Peyer's patch (tissue), 4 donors: ENCODE results near the gene NRAS. TPM values are rescaled to one million over a fixed set of nuclear protein-coding genes. Genes with fewer than 3 reads are reported as not detected.

ENCODE experiments used
- DNase-seq, 3 donors: peaks; one replicate each; pipeline ENCODE4 v3.0.0-alpha.2; 2017 to 2019
- H3K27ac ChIP-seq, 4 donors: fragments of 200-600 bp; sonication (generic); one replicate each; pipeline ENCODE4 v1.5.1; 2016 to 2019
- H3K27me3 ChIP-seq, 2 donors: fragments of 200-600 bp; sonication (generic); one replicate each; pipeline ENCODE4 v1.5.1; 2019
- H3K36me3 ChIP-seq, 3 donors: fragments of 200-600 bp; sonication (generic); one replicate each; pipeline ENCODE4 v1.5.1; 2016 to 2019
- H3K4me1 ChIP-seq, 4 donors: fragments of 200-600 bp; sonication (generic); one replicate each; pipeline ENCODE4 v1.5.1; 2016 to 2019
- H3K4me3 ChIP-seq, 4 donors: fragments of 200-600 bp; sonication (generic); 1 replicate in 3 of 4; 2 replicates in 1 of 4; pipeline ENCODE4 v1.5.1; 2016 to 2019; ENCODE audit warnings: mild to moderate bottlenecking in 1 of 4
- H3K9me3 ChIP-seq, 4 donors: fragments of 200-600 bp; sonication (generic); one replicate each; pipeline ENCODE4 v1.5.1; 2016 to 2019; ENCODE audit warnings: mild to moderate bottlenecking in 1 of 4
- CTCF ChIP-seq, 6 experiments: fragments of 450-650 bp in 4 of 6; fragments of 200-600 bp in 2 of 6; sonication (generic) in 1 of 6; IDR thresholded peaks; one replicate each; pipeline ENCODE4 v1.5.1; 2017 to 2019; ENCODE audit warnings: antibody characterized with exemption in 6 of 6, mild to moderate bottlenecking in 3 of 6, moderate library complexity in 1 of 6
- POLR2A ChIP-seq, 2 donors: fragments of 450-650 bp; IDR thresholded peaks; one replicate each; pipeline ENCODE4 v1.5.1; 2017; ENCODE audit warnings: antibody characterized with exemption in 2 of 2, mild to moderate bottlenecking in 2 of 2, moderate library complexity in 2 of 2
- total RNA-seq, 4 donors: library from RNA; depleted of rRNA; stranded (reverse); fragments of >200 nt; gene quantifications; one replicate each; pipeline ENCODE4 v1.1.0, GENCODE V29; 2016

Gene NRAS
- 10 to 100 TPM; 26.4 to 44.0 (median 29.7) TPM for total RNA-seq

- TF ChIP-seq POLR2A (IDR thresholded peaks at IDR 0.05) (peak; percentile 51 to 61), CTCF (IDR thresholded peaks at IDR 0.05) (no peak)
- H3K36me3 ChIP-seq, result peaks cover 0 to 63% (median 0%) of the 10 kb centered on the region in 3 donors
- peaks cover 0 to 33% (median 2%) of the 10 kb centered on the region in 4 donors for H3K4me1 ChIP-seq
- H3K4me3 ChIP-seq, result peak within 1 kb of the TSS; percentile 68 to 87 (median 74)
- no peaks in the 10 kb centered on the region for H3K9me3 ChIP-seq
- DNase-seq, result peak; percentile 95 to 97 (median 96)
- peak within 1 kb of the TSS; percentile 85 to 94 (median 88) for H3K27ac ChIP-seq
- H3K27me3 ChIP-seq, result no peaks in the 10 kb centered on the region
These were observed at the start of gene NRAS for GRCh38 chr1:114716304-114717170. NRAS (minus strand) TSS chr1:114716771; CDS start chr1:114716160, 611 bp downstream.

GRCh38 chr1:114764689-114765088 lies 48.1 kb upstream of the NRAS start:
- Histone ChIP-seq H3K36me3 (peaks cover 0 to 1% (median 0%) of the 10 kb centered on the region in 3 donors), H3K27ac (no peak overlapping the region), H3K9me3 (no peaks in the 10 kb centered on the region), H3K4me1 (no peaks in the 10 kb centered on the region), H3K4me3 (no peak overlapping the region), H3K27me3 (no peaks in the 10 kb centered on the region)
- no peak for DNase-seq
- no peak for TF ChIP-seq POLR2A (IDR thresholded peaks at IDR 0.05)
- no peak for TF ChIP-seq CTCF (IDR thresholded peaks at IDR 0.05)

GRCh38 chr1:114758256-114758832 lies 41.8 kb upstream of the NRAS start:
- H3K9me3 ChIP-seq, result no peaks in the 10 kb centered on the region
- peak overlapping the region; percentile 96 to 99 (median 98) for H3K27ac ChIP-seq
- H3K4me3 ChIP-seq, result peak overlapping the region; percentile 85 to 94 (median 88)
- TF ChIP-seq CTCF (IDR thresholded peaks at IDR 0.05) (no peak), POLR2A (IDR thresholded peaks at IDR 0.05) (no peak)
- H3K27me3 ChIP-seq, result no peaks in the 10 kb centered on the region
- no peak for DNase-seq
- no peaks in the 10 kb centered on the region for H3K36me3 ChIP-seq
- H3K4me1 ChIP-seq, result peaks cover 0 to 40% (median 15%) of the 10 kb centered on the region in 4 donors

- Histone ChIP-seq H3K4me1 (peaks cover 0 to 47% (median 15%) of the 10 kb centered on the region in 4 donors), H3K27ac (peak within 1 kb of the TSS; percentile 96 to 99 (median 98)), H3K27me3 (no peaks in the 10 kb centered on the region), H3K4me3 (peak within 1 kb of the TSS; percentile 85 to 94 (median 88)), H3K36me3 (no peaks in the 10 kb centered on the region), H3K9me3 (no peaks in the 10 kb centered on the region)
- TF ChIP-seq CTCF (IDR thresholded peaks at IDR 0.05), result peak in 4 of 6 experiments; percentile 16 to 63 (median 59)
- TF ChIP-seq POLR2A (IDR thresholded peaks at IDR 0.05), result peak; percentile 69 to 92
- peak; percentile 95 to 99 (median 97) for DNase-seq
These were observed 41.1 kb upstream of the NRAS start, which contains the start of gene CSDE1 for GRCh38 chr1:114757455-114758255. CSDE1 (minus strand) TSS chr1:114757984; CDS start chr1:114739890, 18,094 bp downstream.

GRCh38 chr1:114756949-114757454 lies 40.4 kb upstream of the NRAS start:
- no peaks in the 10 kb centered on the region for H3K9me3 ChIP-seq
- peak in 1 of 3 donors; percentile 57 for DNase-seq
- TF ChIP-seq POLR2A (IDR thresholded peaks at IDR 0.05), result no peak
- peak in 1 of 6 experiments; percentile 2 for TF ChIP-seq CTCF (IDR thresholded peaks at IDR 0.05)
- peak overlapping the region; percentile 96 to 99 (median 98) for H3K27ac ChIP-seq
- H3K36me3 ChIP-seq, result no peaks in the 10 kb centered on the region
- no peaks in the 10 kb centered on the region for H3K27me3 ChIP-seq
- H3K4me3 ChIP-seq, result peak overlapping the region; percentile 85 to 94 (median 88)
- H3K4me1 ChIP-seq, result peaks cover 0 to 54% (median 20%) of the 10 kb centered on the region in 4 donors
